IPS DF 6.9 (cell line): ENCODE data around the gene MMAB.

Source experiments
- DNase-seq: peaks from one replicate; pipeline ENCODE4 v3.0.0-alpha.2; 2013; ENCODE audit warnings: low read depth, low spot score
- H3K27ac ChIP-seq: one replicate; pipeline ENCODE4 v1.5.1; 2013; ENCODE audit warnings: low read length, control low read depth
- H3K27me3 ChIP-seq: 2 replicates; pipeline ENCODE4 v1.6.1; 2013; ENCODE audit warnings: mild to moderate bottlenecking, low read length; ENCODE audit not compliant: control insufficient read depth, insufficient read depth
- H3K36me3 ChIP-seq: 2 replicates; pipeline ENCODE4 v1.6.1; 2013; ENCODE audit warnings: low read length; ENCODE audit not compliant: control insufficient read depth, insufficient read depth
- H3K4me1 ChIP-seq: 2 replicates; pipeline ENCODE4 v1.6.1; 2013; ENCODE audit warnings: low read length; ENCODE audit not compliant: control insufficient read depth, insufficient read depth
- H3K4me3 ChIP-seq: 2 replicates; pipeline ENCODE4 v1.5.1; 2013; ENCODE audit warnings: mild to moderate bottlenecking, low read length
- H3K9me3 ChIP-seq: 2 replicates; pipeline ENCODE4 v1.6.1; 2013; ENCODE audit warnings: low read length, inconsistent platforms; ENCODE audit not compliant: control insufficient read depth, insufficient read depth
- WGBS: extraction: QIAGEN DNeasy Blood & Tissue Kit; methylation state at CpG from one replicate; pipeline ENCODE4 v1.1.7; 2013; ENCODE audit warnings: mixed read lengths, missing lambda C conversion rate; ENCODE audit not compliant: insufficient read length, insufficient coverage; 5-methylcytosine and 5-hydroxymethylcytosine counted together

MMAB gene

GRCh38 chr12:109541413-109541726 lies 31.9 kb downstream of the MMAB start:
- Histone ChIP-seq H3K9me3 (no peaks in the 10 kb centered on the region), H3K36me3 (no peaks in the 10 kb centered on the region; the same call in 1 of the 2 replicates), H3K4me1 (no peaks in the 10 kb centered on the region), H3K4me3 (no peak overlapping the region), H3K27ac (no peak overlapping the region), H3K27me3 (no peaks in the 10 kb centered on the region)
- no peak for DNase-seq
- no CpG with 5 or more reads among the region's 4 CpGs for WGBS

- H3K27me3 ChIP-seq, result no peaks in the 10 kb centered on the region
- H3K4me1 ChIP-seq, result no peaks in the 10 kb centered on the region
- H3K27ac ChIP-seq, result no peak overlapping the region
- no peak for DNase-seq
- H3K36me3 ChIP-seq, result no peaks in the 10 kb centered on the region; the same call in 1 of the 2 replicates
- H3K9me3 ChIP-seq, result no peaks in the 10 kb centered on the region
- WGBS, result no CpG with 5 or more reads among the region's 16 CpGs
- H3K4me3 ChIP-seq, result no peak overlapping the region
Observed at GRCh38 chr12:109540526-109541412, 32.5 kb downstream of the MMAB start.

GRCh38 chr12:109539508-109539907 lies 33.8 kb downstream of the MMAB start:
- no peak for DNase-seq
- WGBS, result no CpG with 5 or more reads among the region's 9 CpGs
- H3K27ac ChIP-seq, result no peak overlapping the region

GRCh38 chr12:109538191-109538863 lies 35.0 kb downstream of the MMAB start:
- Histone ChIP-seq H3K27me3 (no peaks in the 10 kb centered on the region), H3K4me3 (no peak overlapping the region), H3K4me1 (no peaks in the 10 kb centered on the region), H3K36me3 (peaks cover 8% of the 10 kb centered on the region), H3K9me3 (no peaks in the 10 kb centered on the region), H3K27ac (no peak overlapping the region)
- no peak for DNase-seq
- WGBS, result no CpG with 5 or more reads among the region's 16 CpGs

More at GRCh38 chr12:109539508-109539907, 33.8 kb downstream of the MMAB start:
- H3K27me3 ChIP-seq, result no peaks in the 10 kb centered on the region
- no peaks in the 10 kb centered on the region for H3K4me1 ChIP-seq
- H3K36me3 ChIP-seq, result peaks cover 5% of the 10 kb centered on the region; the same call in 1 of the 2 replicates
- no peak overlapping the region for H3K4me3 ChIP-seq
- H3K9me3 ChIP-seq, result no peaks in the 10 kb centered on the region

GRCh38 chr12:109537136-109537535 lies 36.2 kb downstream of the MMAB start:
- Histone ChIP-seq H3K27me3 (no peaks in the 10 kb centered on the region), H3K4me3 (no peak overlapping the region), H3K4me1 (no peaks in the 10 kb centered on the region), H3K9me3 (no peaks in the 10 kb centered on the region), H3K27ac (no peak overlapping the region), H3K36me3 (peaks cover 12% of the 10 kb centered on the region)
- DNase-seq, result no peak
- WGBS, result no CpG with 5 or more reads among the region's 8 CpGs

- no peak for DNase-seq
- no peak overlapping the region for H3K27ac ChIP-seq
- H3K4me1 ChIP-seq, result no peaks in the 10 kb centered on the region
- WGBS, result no CpG with 5 or more reads among the region's 5 CpGs
- H3K9me3 ChIP-seq, result no peaks in the 10 kb centered on the region
- no peaks in the 10 kb centered on the region for H3K27me3 ChIP-seq
- H3K36me3 ChIP-seq, result peaks cover 12% of the 10 kb centered on the region
- H3K4me3 ChIP-seq, result no peak overlapping the region
Observed at GRCh38 chr12:109535863-109536250, 37.4 kb downstream of the MMAB start.

GRCh38 chr12:109535231-109535862 lies 38.0 kb downstream of the MMAB start:
- DNase-seq, result no peak
- H3K27me3 ChIP-seq, result no peaks in the 10 kb centered on the region
- no peaks in the 10 kb centered on the region for H3K4me1 ChIP-seq
- H3K36me3 ChIP-seq, result peaks cover 12% of the 10 kb centered on the region
- H3K9me3 ChIP-seq, result no peaks in the 10 kb centered on the region
- H3K27ac ChIP-seq, result no peak overlapping the region
- H3K4me3 ChIP-seq, result no peak overlapping the region
- WGBS, result no CpG with 5 or more reads among the region's 25 CpGs

- no peak for DNase-seq
- Histone ChIP-seq H3K36me3 (peaks cover 14% of the 10 kb centered on the region), H3K27me3 (no peaks in the 10 kb centered on the region), H3K4me3 (no peak overlapping the region), H3K4me1 (0 out of 2 replicates have a peak, but pooled peaks cover 1% of the 10 kb centered on the region), H3K9me3 (no peaks in the 10 kb centered on the region), H3K27ac (no peak overlapping the region)
- WGBS, result no CpG with 5 or more reads among the region's 15 CpGs
Observed at GRCh38 chr12:109534456-109534855, 38.8 kb downstream of the MMAB start.

- no CpG with 5 or more reads among the region's 8 CpGs for WGBS
- Histone ChIP-seq H3K27me3 (no peaks in the 10 kb centered on the region), H3K27ac (no peak overlapping the region), H3K9me3 (no peaks in the 10 kb centered on the region), H3K36me3 (peaks cover 14% of the 10 kb centered on the region), H3K4me1 (0 out of 2 replicates have a peak, but pooled peaks cover 2% of the 10 kb centered on the region), H3K4me3 (no peak overlapping the region)
- DNase-seq, result no peak
Observed at GRCh38 chr12:109533487-109533740, 39.9 kb downstream of the MMAB start.

GRCh38 chr12:109532721-109533486 lies 40.4 kb downstream of the MMAB start:
- Histone ChIP-seq H3K27me3 (no peaks in the 10 kb centered on the region), H3K9me3 (no peaks in the 10 kb centered on the region), H3K27ac (no peak overlapping the region), H3K4me3 (no peak overlapping the region), H3K4me1 (0 out of 2 replicates have a peak, but pooled peaks cover 2% of the 10 kb centered on the region), H3K36me3 (peaks cover 14% of the 10 kb centered on the region)
- no peak for DNase-seq
- no CpG with 5 or more reads among the region's 24 CpGs for WGBS
